ENCODE data around the gene SDK1. TPM values are rescaled to one million over a fixed set of nuclear protein-coding genes. Genes with fewer than 3 reads are reported as not detected.

SDK1 gene
- total and polyA plus RNA-seq, 10 of the 15 experiments (the other 5 are each of a cell fraction or from before 2014, with no cell fraction given), result 0.14 to 0.33 TPM; not detected in 8

GRCh38 chr7:4299431-4299830 is 998.4 kb downstream of the SDK1 start:
- Histone ChIP-seq H3K4me3 (no peak overlapping the region), H4K20me1 (ENCODE audit: control insufficient read depth, insufficient read depth) (no peaks in the 10 kb centered on the region), H3K9ac (ENCODE audit: control insufficient read depth, insufficient read depth, low read length) (no peak overlapping the region), H3K27me3 (replicated peaks in 1 of 2; ENCODE audit: control insufficient read depth in 2 of 2, insufficient read depth in 2 of 2, low read length in 1 of 2) (no peaks in the 10 kb centered on the region), H2AFZ (ENCODE audit: control insufficient read depth, low read depth, low read length) (no peak overlapping the region), H3K27ac (ENCODE audit: control insufficient read depth, insufficient read depth) (no peak overlapping the region), H3K79me2 (ENCODE audit: control insufficient read depth, insufficient read depth, low read length) (no peaks in the 10 kb centered on the region), H3K36me3 (ENCODE audit: control insufficient read depth in 2 of 2, insufficient read depth in 2 of 2, low read length in 1 of 2) (no peaks in the 10 kb centered on the region), H3K4me1 (ENCODE audit: control insufficient read depth, insufficient read depth, low read length) (no peaks in the 10 kb centered on the region), H3K9me3 (replicated peaks; ENCODE audit: control insufficient read depth, insufficient read depth, low read length) (no peaks in the 10 kb centered on the region; the same call in 2 of the 3 replicates), H3K4me2 (ENCODE audit: control insufficient read depth, insufficient read depth) (no peak overlapping the region)
- in situ Hi-C loops (cut with MboI) (no loop called here), intact Hi-C loops (cut with micrococcal nuclease; ENCODE audit: unreplicated experiment) (no loop called here)
- no TSS peak for BruUV-seq (replicated peaks)
- SMC1A ChIA-PET (ENCODE audit: uncharacterized antibody, unreplicated experiment), result no interaction called here
- RAD21 ChIA-PET (ENCODE audit: unreplicated experiment), result no interaction called here
- CTCF ChIA-PET, result no interaction called here
- DNase-seq (ENCODE audit: low read depth, low spot score), result no peak
- FAIRE-seq, result no peak
- ATAC-seq, result no peak
- WGBS (ENCODE audit: insufficient coverage, insufficient replicate concordance, low lambda C conversion rate, missing lambda C conversion rate), result 15% methylated on average over 5 of the region's 5 CpGs
- POLR2A ChIA-PET, result no interaction called here
- TF ChIP-seq, protein P1, sequence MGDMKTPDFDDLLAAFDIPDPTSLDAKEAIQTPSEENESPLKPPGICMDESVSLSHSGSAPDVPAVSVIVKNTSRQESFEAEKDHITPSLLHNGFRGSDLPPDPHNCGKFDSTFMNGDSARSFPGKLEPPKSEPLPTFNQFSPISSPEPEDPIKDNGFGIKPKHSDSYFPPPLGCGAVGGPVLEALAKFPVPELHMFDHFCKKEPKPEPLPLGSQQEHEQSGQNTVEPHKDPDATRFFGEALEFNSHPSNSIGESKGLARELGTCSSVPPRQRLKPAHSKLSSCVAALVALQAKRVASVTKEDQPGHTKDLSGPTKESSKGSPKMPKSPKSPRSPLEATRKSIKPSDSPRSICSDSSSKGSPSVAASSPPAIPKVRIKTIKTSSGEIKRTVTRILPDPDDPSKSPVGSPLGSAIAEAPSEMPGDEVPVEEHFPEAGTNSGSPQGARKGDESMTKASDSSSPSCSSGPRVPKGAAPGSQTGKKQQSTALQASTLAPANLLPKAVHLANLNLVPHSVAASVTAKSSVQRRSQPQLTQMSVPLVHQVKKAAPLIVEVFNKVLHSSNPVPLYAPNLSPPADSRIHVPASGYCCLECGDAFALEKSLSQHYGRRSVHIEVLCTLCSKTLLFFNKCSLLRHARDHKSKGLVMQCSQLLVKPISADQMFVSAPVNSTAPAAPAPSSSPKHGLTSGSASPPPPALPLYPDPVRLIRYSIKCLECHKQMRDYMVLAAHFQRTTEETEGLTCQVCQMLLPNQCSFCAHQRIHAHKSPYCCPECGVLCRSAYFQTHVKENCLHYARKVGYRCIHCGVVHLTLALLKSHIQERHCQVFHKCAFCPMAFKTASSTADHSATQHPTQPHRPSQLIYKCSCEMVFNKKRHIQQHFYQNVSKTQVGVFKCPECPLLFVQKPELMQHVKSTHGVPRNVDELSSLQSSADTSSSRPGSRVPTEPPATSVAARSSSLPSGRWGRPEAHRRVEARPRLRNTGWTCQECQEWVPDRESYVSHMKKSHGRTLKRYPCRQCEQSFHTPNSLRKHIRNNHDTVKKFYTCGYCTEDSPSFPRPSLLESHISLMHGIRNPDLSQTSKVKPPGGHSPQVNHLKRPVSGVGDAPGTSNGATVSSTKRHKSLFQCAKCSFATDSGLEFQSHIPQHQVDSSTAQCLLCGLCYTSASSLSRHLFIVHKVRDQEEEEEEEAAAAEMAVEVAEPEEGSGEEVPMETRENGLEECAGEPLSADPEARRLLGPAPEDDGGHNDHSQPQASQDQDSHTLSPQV (IDR thresholded peaks at IDR 0.05), result no peak
- TF ChIP-seq ATF2 (IDR thresholded peaks at IDR 0.05; ENCODE audit: low read length) (no peak), POLR2AphosphoS2 (IDR thresholded peaks at IDR 0.05; ENCODE audit: low read depth, low read length) (no peak), EZH2 (IDR thresholded peaks at IDR 0.05; ENCODE audit: borderline replicate concordance, control insufficient read depth, low read depth, low read length) (no peak), PAX8 (IDR thresholded peaks at IDR 0.05) (no peak), MTA2 (IDR thresholded peaks at IDR 0.05; ENCODE audit: low read depth) (no peak), WRNIP1 (IDR thresholded peaks at IDR 0.05; ENCODE audit: borderline replicate concordance, low read depth, low read length) (no peak), MYB (IDR thresholded peaks at IDR 0.05; ENCODE audit: borderline replicate concordance, low read depth, low read length) (no peak), MEF2A (IDR thresholded peaks at IDR 0.05; ENCODE audit: insufficient read depth, low read depth, low read length) (no peak), NFYB (IDR thresholded peaks at IDR 0.05; ENCODE audit: insufficient read depth, low read depth, low read length) (no peak), ZNF384 (IDR thresholded peaks at IDR 0.05; ENCODE audit: borderline replicate concordance, low read depth, low read length) (no peak), CTCF (IDR thresholded peaks at IDR 0.05 in 2 of 3, conservative IDR thresholded peaks at IDR 0.05 in 1 of 3; ENCODE audit: control insufficient read depth in 2 of 3, extremely low read depth in 1 of 3, insufficient read depth in 1 of 3, low read depth in 3 of 3, low read length in 3 of 3) (no peak), ATF7 (IDR thresholded peaks at IDR 0.05; ENCODE audit: low read depth) (no peak)
- TF ChIP-seq, protein P2, sequence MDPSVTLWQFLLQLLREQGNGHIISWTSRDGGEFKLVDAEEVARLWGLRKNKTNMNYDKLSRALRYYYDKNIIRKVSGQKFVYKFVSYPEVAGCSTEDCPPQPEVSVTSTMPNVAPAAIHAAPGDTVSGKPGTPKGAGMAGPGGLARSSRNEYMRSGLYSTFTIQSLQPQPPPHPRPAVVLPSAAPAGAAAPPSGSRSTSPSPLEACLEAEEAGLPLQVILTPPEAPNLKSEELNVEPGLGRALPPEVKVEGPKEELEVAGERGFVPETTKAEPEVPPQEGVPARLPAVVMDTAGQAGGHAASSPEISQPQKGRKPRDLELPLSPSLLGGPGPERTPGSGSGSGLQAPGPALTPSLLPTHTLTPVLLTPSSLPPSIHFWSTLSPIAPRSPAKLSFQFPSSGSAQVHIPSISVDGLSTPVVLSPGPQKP (IDR thresholded peaks at IDR 0.05; ENCODE audit: low read depth, low read length), result no peak
- TF ChIP-seq, protein P3, sequence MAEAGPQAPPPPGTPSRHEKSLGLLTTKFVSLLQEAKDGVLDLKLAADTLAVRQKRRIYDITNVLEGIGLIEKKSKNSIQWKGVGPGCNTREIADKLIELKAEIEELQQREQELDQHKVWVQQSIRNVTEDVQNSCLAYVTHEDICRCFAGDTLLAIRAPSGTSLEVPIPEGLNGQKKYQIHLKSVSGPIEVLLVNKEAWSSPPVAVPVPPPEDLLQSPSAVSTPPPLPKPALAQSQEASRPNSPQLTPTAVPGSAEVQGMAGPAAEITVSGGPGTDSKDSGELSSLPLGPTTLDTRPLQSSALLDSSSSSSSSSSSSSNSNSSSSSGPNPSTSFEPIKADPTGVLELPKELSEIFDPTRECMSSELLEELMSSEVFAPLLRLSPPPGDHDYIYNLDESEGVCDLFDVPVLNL (IDR thresholded peaks at IDR 0.05; ENCODE audit: low read depth, low read length), result no peak

Data from GM12878 (cell line).